C4-2B (cell line): ENCODE measurements around the gene MCUB.
"Not testable (repeated sequence)": the region's sequence is repeated elsewhere in the genome, so short reads cannot be mapped to it uniquely, and the experiment has no call there.

Experiments used
- ZFX ChIP-seq: fragments of 450-650 bp; IDR thresholded peaks from 2 replicates; pipeline ENCODE4 v1.6.1; 2017
- TF ChIP-seq, protein P1 (sequence below): fragments of 450-650 bp; conservative IDR thresholded peaks from 2 replicates; pipeline ENCODE4 v1.5.1; 2017; ENCODE audit warnings: mild to moderate bottlenecking

DNA sequence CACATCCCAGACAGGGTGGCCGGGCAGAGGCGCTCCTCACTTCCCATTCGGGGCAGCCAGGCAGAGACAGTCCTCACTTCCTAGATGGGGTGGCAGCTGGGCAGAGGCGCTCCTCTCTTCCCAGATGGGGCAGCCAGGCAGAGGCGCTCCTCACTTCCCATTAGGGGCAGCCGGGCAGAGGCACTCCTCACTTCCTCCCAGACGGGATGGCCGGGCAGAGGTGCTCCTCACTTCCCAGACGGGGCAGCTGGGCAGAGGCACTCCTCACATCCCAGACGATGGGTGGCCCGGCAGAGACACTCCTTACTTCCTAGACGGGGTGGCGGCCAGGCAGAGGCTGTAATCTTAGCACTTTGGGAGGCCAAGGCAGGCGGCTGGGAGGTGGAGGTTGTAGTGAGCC, 118.9 kb downstream of the MCUB start:
- TF ChIP-seq, protein P1, sequence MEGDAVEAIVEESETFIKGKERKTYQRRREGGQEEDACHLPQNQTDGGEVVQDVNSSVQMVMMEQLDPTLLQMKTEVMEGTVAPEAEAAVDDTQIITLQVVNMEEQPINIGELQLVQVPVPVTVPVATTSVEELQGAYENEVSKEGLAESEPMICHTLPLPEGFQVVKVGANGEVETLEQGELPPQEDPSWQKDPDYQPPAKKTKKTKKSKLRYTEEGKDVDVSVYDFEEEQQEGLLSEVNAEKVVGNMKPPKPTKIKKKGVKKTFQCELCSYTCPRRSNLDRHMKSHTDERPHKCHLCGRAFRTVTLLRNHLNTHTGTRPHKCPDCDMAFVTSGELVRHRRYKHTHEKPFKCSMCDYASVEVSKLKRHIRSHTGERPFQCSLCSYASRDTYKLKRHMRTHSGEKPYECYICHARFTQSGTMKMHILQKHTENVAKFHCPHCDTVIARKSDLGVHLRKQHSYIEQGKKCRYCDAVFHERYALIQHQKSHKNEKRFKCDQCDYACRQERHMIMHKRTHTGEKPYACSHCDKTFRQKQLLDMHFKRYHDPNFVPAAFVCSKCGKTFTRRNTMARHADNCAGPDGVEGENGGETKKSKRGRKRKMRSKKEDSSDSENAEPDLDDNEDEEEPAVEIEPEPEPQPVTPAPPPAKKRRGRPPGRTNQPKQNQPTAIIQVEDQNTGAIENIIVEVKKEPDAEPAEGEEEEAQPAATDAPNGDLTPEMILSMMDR = not testable (repeated sequence)
- not testable (repeated sequence) for TF ChIP-seq ZFX
